Measurements from ENCODE around the gene CAMK1D. TPM values are rescaled to one million over a fixed set of nuclear protein-coding genes. Genes with fewer than 3 reads are reported as not detected.

The CAMK1D gene
- total and polyA plus RNA-seq, 2 experiments from 2014 or later = 4.6 to 7.2 TPM

GRCh38 chr10:12432402-12433189 is 83.2 kb downstream of the CAMK1D start (continued):
- TF ChIP-seq ZNF462 (CRISPR knock-in tag; IDR thresholded peaks at IDR 0.05) (no peak), ZNF114 (CRISPR knock-in tag; IDR thresholded peaks at IDR 0.05) (no peak), CREB1 (CRISPR knock-in tag; IDR thresholded peaks at IDR 0.05; ENCODE audit: low read depth) (no peak), POLR2AphosphoS5 (IDR thresholded peaks at IDR 0.05; ENCODE audit: low read depth) (no peak)

GRCh38 chr10:12434277-12434676 is 84.9 kb downstream of the CAMK1D start:
- H3K27me3 ChIP-seq (ENCODE audit: insufficient read depth) = no peaks in the 10 kb centered on the region
- no peaks in the 10 kb centered on the region for H3K36me3 ChIP-seq (ENCODE audit: insufficient read depth)
- no peaks in the 10 kb centered on the region for H4K20me1 ChIP-seq (replicated peaks; ENCODE audit: insufficient read depth)
- no peak for ATAC-seq
- H3K27ac Mint-ChIP-seq = no peak overlapping the region
- H3K27me3 Mint-ChIP-seq (ENCODE audit: insufficient read depth, low read depth, poor library complexity) = peaks cover 6% of the 10 kb centered on the region
- H3K9me3 Mint-ChIP-seq = no peaks in the 10 kb centered on the region; the same call in 2 of the 3 replicates
- H3K4me1 ChIP-seq (ENCODE audit: insufficient read depth) = no peaks in the 10 kb centered on the region
- H3K27ac ChIP-seq (ENCODE audit: low read depth) = no peak overlapping the region
- no peak overlapping the region for H3K4me2 ChIP-seq
- no peaks in the 10 kb centered on the region for H3K79me2 ChIP-seq (replicated peaks; ENCODE audit: insufficient read depth)
- H3K4me3 ChIP-seq = no peak overlapping the region
- no peak overlapping the region for H2AFZ ChIP-seq
- no peaks in the 10 kb centered on the region; the same call in 2 of the 3 replicates for H3K36me3 Mint-ChIP-seq (ENCODE audit: low read depth)
- no peaks in the 10 kb centered on the region for H3K9me2 ChIP-seq (ENCODE audit: insufficient read depth)
- no peak overlapping the region for H3K4me3 Mint-ChIP-seq
- H3F3A ChIP-seq (replicated peaks; ENCODE audit: low read depth) = no peaks in the 10 kb centered on the region
- no peak for DNase-seq (ENCODE audit: low spot score)
- peaks cover 8% of the 10 kb centered on the region for H3K4me1 Mint-ChIP-seq
- no peak for TF ChIP-seq CREB1 (CRISPR knock-in tag; IDR thresholded peaks at IDR 0.05; ENCODE audit: low read depth)
- no peak for TF ChIP-seq ETS1 (IDR thresholded peaks at IDR 0.05)
- TF ChIP-seq NANOG (IDR thresholded peaks at IDR 0.05; ENCODE audit: borderline replicate concordance) = no peak
- no peak for TF ChIP-seq EZH2 (IDR thresholded peaks at IDR 0.05; ENCODE audit: low read depth, unreplicated experiment)
- TF ChIP-seq REST (IDR thresholded peaks at IDR 0.05; ENCODE audit: unreplicated experiment) = no peak
